Testis (tissue), 2 donors: ENCODE measurements around the gene GJB3.

Experiments used
- POLR2A ChIP-seq: fragments of 450-650 bp; IDR thresholded peaks from one replicate; pipeline ENCODE4 v1.6.1; 2017; ENCODE audit warnings: antibody characterized with exemption, mild to moderate bottlenecking, moderate library complexity
- TF ChIP-seq, protein P1 (sequence below), 3 experiments: fragments of 450-650 bp in 2 of 3; fragments of 200-600 bp in 1 of 3; sonication (generic) in 1 of 3; IDR thresholded peaks; one replicate each; pipeline ENCODE4 v1.5.1; 2016 to 2019; ENCODE audit warnings: antibody characterized with exemption in 3 of 3, mild to moderate bottlenecking in 2 of 3, moderate library complexity in 1 of 3

DNA sequence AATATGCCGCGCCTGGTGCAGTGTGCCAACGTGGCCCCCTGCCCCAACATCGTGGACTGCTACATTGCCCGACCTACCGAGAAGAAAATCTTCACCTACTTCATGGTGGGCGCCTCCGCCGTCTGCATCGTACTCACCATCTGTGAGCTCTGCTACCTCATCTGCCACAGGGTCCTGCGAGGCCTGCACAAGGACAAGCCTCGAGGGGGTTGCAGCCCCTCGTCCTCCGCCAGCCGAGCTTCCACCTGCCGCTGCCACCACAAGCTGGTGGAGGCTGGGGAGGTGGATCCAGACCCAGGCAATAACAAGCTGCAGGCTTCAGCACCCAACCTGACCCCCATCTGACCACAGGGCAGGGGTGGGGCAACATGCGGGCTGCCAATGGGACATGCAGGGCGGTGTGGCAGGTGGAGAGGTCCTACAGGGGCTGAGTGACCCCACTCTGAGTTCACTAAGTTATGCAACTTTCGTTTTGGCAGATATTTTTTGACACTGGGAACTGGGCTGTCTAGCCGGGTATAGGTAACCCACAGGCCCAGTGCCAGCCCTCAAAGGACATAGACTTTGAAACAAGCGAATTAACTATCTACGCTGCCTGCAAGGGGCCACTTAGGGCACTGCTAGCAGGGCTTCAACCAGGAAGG, 4.3 kb downstream of the GJB3 start:
- TF ChIP-seq POLR2A: no peak
- TF ChIP-seq, protein P1, sequence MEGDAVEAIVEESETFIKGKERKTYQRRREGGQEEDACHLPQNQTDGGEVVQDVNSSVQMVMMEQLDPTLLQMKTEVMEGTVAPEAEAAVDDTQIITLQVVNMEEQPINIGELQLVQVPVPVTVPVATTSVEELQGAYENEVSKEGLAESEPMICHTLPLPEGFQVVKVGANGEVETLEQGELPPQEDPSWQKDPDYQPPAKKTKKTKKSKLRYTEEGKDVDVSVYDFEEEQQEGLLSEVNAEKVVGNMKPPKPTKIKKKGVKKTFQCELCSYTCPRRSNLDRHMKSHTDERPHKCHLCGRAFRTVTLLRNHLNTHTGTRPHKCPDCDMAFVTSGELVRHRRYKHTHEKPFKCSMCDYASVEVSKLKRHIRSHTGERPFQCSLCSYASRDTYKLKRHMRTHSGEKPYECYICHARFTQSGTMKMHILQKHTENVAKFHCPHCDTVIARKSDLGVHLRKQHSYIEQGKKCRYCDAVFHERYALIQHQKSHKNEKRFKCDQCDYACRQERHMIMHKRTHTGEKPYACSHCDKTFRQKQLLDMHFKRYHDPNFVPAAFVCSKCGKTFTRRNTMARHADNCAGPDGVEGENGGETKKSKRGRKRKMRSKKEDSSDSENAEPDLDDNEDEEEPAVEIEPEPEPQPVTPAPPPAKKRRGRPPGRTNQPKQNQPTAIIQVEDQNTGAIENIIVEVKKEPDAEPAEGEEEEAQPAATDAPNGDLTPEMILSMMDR (IDR thresholded peaks at IDR 0.05): no peak
